Measurements from ENCODE around the gene NTF4.

The NTF4 gene

GRCh38 chr19:49102303-49102702, 37.7 kb upstream of the NTF4 start:
- Histone ChIP-seq H3K27ac (replicated peaks) (no peak overlapping the region), H3K27me3 (ENCODE audit: insufficient read depth, poor library complexity, severe bottlenecking) (no peaks in the 10 kb centered on the region), H3K4me3 (replicated peaks; ENCODE audit: insufficient read depth, low read length) (no peak overlapping the region)
- TF ChIP-seq POLR2AphosphoS5 (IDR thresholded peaks at IDR 0.05; ENCODE audit: low read depth): no peak
- no peak for TF ChIP-seq SPI1 (IDR thresholded peaks at IDR 0.05; ENCODE audit: borderline replicate concordance, low read depth)
- TF ChIP-seq REST (IDR thresholded peaks at IDR 0.05; ENCODE audit: insufficient replicate concordance, low read depth): no peak
- TF ChIP-seq CTCF (IDR thresholded peaks at IDR 0.05; ENCODE audit: insufficient read depth, low read length): no peak
- no peak for DNase-seq (ENCODE audit: low read depth in 1 of 2, low spot score in 1 of 2)

- TF ChIP-seq CTCF (IDR thresholded peaks at IDR 0.05; ENCODE audit: insufficient read depth, low read length) (no peak), GABPA (IDR thresholded peaks at IDR 0.05; ENCODE audit: low read depth) (no peak), SPI1 (IDR thresholded peaks at IDR 0.05; ENCODE audit: borderline replicate concordance, low read depth) (no peak), REST (IDR thresholded peaks at IDR 0.05; ENCODE audit: insufficient replicate concordance, low read depth) (no peak), POLR2AphosphoS5 (IDR thresholded peaks at IDR 0.05; ENCODE audit: low read depth) (no peak)
- no peak for DNase-seq (ENCODE audit: low read depth in 1 of 2, low spot score in 1 of 2)
- no peak overlapping the region for H3K27ac ChIP-seq (replicated peaks)
These were observed 36.5 kb upstream of the NTF4 start for GRCh38 chr19:49101160-49101559.

GRCh38 chr19:49098795-49099194, 34.2 kb upstream of the NTF4 start:
- no peak overlapping the region for H3K27ac ChIP-seq (replicated peaks)
- H3K4me3 ChIP-seq (replicated peaks; ENCODE audit: insufficient read depth, low read length): no peak overlapping the region
- no peak for TF ChIP-seq REST (IDR thresholded peaks at IDR 0.05; ENCODE audit: insufficient replicate concordance, low read depth)
- no peak for TF ChIP-seq GABPA (IDR thresholded peaks at IDR 0.05; ENCODE audit: low read depth)
- no peak for TF ChIP-seq CTCF (IDR thresholded peaks at IDR 0.05; ENCODE audit: insufficient read depth, low read length)
- no peak for TF ChIP-seq POLR2AphosphoS5 (IDR thresholded peaks at IDR 0.05; ENCODE audit: low read depth)
- TF ChIP-seq SPI1 (IDR thresholded peaks at IDR 0.05; ENCODE audit: borderline replicate concordance, low read depth): no peak
- no peak for DNase-seq (ENCODE audit: low read depth in 1 of 2, low spot score in 1 of 2)
- no peaks in the 10 kb centered on the region for H3K27me3 ChIP-seq (ENCODE audit: insufficient read depth, poor library complexity, severe bottlenecking)

More at GRCh38 chr19:49101160-49101559, 36.5 kb upstream of the NTF4 start:
- Histone ChIP-seq H3K27me3 (ENCODE audit: insufficient read depth, poor library complexity, severe bottlenecking) (no peaks in the 10 kb centered on the region), H3K4me3 (replicated peaks; ENCODE audit: insufficient read depth, low read length) (no peak overlapping the region)
